ENCODE results near the gene KIRREL3.

- TF ChIP-seq CTCF (IDR thresholded peaks at IDR 0.05), result no peak
- no peak for TF ChIP-seq POLR2A (IDR thresholded peaks at IDR 0.05)
- no peak for TF ChIP-seq POLR2AphosphoS5 (IDR thresholded peaks at IDR 0.05)
Measured at GRCh38 chr11:126637795-126638175, 362.8 kb downstream of the KIRREL3 start.

All from prostate gland (tissue), 2 donors.